Activated CD8-positive, alpha-beta T cell treated with anti-CD3 and anti-CD28 coated beads for 36 hours (primary cell): ENCODE data around the gene ZNF555. TPM values are rescaled to one million over a fixed set of nuclear protein-coding genes. Genes with fewer than 3 reads are reported as not detected.

Experiments used
- ATAC-seq: fragments of 200-7000 bp; cut with Tn5 transposase; one replicate; pipeline ENCODE4 v1.10.0; 2021; ENCODE audit warnings: mild to moderate bottlenecking, moderate library complexity
- CTCF ChIA-PET: fragments of 350-600 bp; sonication (Branson Sonifier 250); formaldehyde crosslinking; loops from one replicate; lab custom pipeline; 2021; ENCODE audit warnings: antibody characterized with exemption; lab: Charles Lee
- POLR2A ChIA-PET: fragments of 350-600 bp; sonication (Branson Sonifier 250); formaldehyde crosslinking; loops from one replicate; lab custom pipeline; 2021; ENCODE audit warnings: antibody characterized with exemption; lab: Charles Lee
- DNase-seq: peaks from one replicate; pipeline ENCODE4 v3.0.0-alpha.2; 2020
- H3K27ac Mint-ChIP-seq: one replicate; pipeline ENCODE4 v1.8.0; 2021; ENCODE audit warnings: mild to moderate bottlenecking, mixed read lengths
- H3K27me3 Mint-ChIP-seq: one replicate; pipeline ENCODE4 v1.8.0; 2021; ENCODE audit warnings: mixed read lengths
- H3K36me3 Mint-ChIP-seq: one replicate; pipeline ENCODE4 v1.8.0; 2021; ENCODE audit warnings: low read depth, mixed read lengths
- H3K4me1 Mint-ChIP-seq: one replicate; pipeline ENCODE4 v1.8.0; 2021; ENCODE audit warnings: low read depth, mixed read lengths
- H3K4me3 Mint-ChIP-seq: one replicate; pipeline ENCODE4 v1.8.0; 2021; ENCODE audit warnings: mild to moderate bottlenecking, moderate library complexity, mixed read lengths
- H3K9me3 Mint-ChIP-seq: one replicate; pipeline ENCODE4 v1.8.0; 2021; ENCODE audit warnings: mixed read lengths
- intact Hi-C: fragments of 100-400 bp; cut with micrococcal nuclease; formaldehyde crosslinking; loops from one replicate; pipeline ENCODE4 v1.10.0; 2022
- total RNA-seq, 2 experiments: library from RNA; stranded (reverse); gene quantifications; one replicate each; pipeline ENCODE4 v1.2.3, GENCODE V29; 2021
- TF ChIP-seq, protein P1 (sequence below): fragments of 200-600 bp; IDR thresholded peaks from one replicate; pipeline ENCODE4 v1.8.0; 2022; ENCODE audit warnings: antibody characterized with exemption, mild to moderate bottlenecking

The ZNF555 gene
- total RNA-seq, 2 experiments from 2014 or later: 1.5 to 2.1 TPM

DNA sequence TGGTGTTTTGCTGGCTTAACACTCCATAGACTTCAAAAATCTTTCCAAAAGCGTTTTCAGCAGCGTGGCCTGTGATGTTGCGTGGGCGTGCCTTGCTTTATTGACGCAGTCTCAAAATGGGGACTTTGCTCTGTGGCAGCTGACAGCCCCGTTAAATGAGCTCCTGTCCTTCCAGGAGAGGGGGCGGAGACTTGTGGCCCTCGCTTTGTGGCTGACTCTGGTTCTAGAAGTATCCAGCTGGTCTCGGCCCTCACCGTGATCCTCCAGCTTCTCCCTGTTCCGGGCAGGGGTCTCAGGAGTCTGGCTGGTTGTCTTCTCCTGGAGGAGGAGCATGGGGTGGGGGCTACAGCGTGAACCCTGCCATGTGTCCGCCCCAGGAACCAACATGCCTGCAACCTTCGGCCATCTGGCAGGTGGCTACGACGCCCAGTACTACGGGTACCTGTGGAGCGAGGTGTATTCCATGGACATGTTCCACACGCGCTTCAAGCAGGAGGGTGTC, 30.0 kb upstream of the ZNF555 start:
- no peaks in the 10 kb centered on the region for H3K27me3 Mint-ChIP-seq

DNA sequence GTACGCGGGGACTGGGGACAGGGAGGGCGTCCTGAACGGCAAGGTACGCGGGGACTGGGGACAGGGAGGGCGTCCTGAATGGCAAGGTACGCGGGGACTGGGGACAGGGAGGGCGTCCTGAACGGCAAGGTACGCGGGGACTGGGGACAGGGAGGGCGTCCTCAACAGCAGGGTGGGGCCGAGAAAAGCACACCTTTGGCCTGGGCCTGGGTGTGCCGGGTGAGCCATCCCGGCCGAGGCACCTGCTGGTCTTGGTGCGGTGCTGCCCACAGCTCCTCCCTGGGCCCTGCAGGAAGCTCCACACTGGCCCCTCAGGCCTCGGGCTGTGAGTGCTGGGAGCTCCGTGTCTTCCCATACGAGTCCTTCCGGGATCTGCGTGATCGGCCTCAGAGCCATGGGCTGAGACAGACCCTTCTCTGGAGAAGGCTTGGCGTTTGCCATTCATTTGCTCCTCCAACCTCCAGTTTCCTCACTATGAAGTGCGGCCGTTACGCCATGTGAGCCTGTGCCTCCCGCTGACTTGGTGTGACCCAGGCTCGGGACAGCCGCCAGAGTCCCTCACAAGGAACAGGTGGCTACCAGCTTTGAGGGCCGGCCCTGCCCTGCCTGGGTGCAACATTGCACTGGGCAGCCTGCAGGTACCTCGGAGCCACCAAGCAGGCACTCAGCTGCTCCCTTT, 29.4 kb upstream of the ZNF555 start:
- H3K4me1 Mint-ChIP-seq: no peaks in the 10 kb centered on the region
- ChIA-PET POLR2A (no interaction called here), CTCF (no interaction called here)
- TF ChIP-seq, protein P1, sequence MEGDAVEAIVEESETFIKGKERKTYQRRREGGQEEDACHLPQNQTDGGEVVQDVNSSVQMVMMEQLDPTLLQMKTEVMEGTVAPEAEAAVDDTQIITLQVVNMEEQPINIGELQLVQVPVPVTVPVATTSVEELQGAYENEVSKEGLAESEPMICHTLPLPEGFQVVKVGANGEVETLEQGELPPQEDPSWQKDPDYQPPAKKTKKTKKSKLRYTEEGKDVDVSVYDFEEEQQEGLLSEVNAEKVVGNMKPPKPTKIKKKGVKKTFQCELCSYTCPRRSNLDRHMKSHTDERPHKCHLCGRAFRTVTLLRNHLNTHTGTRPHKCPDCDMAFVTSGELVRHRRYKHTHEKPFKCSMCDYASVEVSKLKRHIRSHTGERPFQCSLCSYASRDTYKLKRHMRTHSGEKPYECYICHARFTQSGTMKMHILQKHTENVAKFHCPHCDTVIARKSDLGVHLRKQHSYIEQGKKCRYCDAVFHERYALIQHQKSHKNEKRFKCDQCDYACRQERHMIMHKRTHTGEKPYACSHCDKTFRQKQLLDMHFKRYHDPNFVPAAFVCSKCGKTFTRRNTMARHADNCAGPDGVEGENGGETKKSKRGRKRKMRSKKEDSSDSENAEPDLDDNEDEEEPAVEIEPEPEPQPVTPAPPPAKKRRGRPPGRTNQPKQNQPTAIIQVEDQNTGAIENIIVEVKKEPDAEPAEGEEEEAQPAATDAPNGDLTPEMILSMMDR: no peak
- H3K9me3 Mint-ChIP-seq: no peaks in the 10 kb centered on the region
- peaks cover 7% of the 10 kb centered on the region for H3K36me3 Mint-ChIP-seq
- no peaks in the 10 kb centered on the region for H3K27me3 Mint-ChIP-seq
- H3K27ac Mint-ChIP-seq: no peak overlapping the region
- intact Hi-C loops: no loop called here
- DNase-seq (no peak), ATAC-seq (no peak)
- H3K4me3 Mint-ChIP-seq: no peak overlapping the region

More for the DNA sequence above, 30.0 kb upstream of the ZNF555 start:
- H3K36me3 Mint-ChIP-seq: peaks cover 7% of the 10 kb centered on the region
- no peaks in the 10 kb centered on the region for H3K9me3 Mint-ChIP-seq
- ChIA-PET CTCF (interaction anchor here (0.7 kb wide), 1 partner anchor 163 kb away, joined by 3 read pairs; no protein-coding TSS in a partner anchor), POLR2A (interaction anchor here (1.5 kb wide), 2 partner anchors 10 to 43 kb away, joined by 3 to 4 read pairs; no protein-coding TSS in a partner anchor)
- no peak for ATAC-seq
- no peak overlapping the region for H3K4me3 Mint-ChIP-seq
- H3K27ac Mint-ChIP-seq: no peak overlapping the region
- H3K4me1 Mint-ChIP-seq: no peaks in the 10 kb centered on the region
- no peak for DNase-seq
- intact Hi-C loops: no loop called here
- TF ChIP-seq, protein P1: no peak

DNA sequence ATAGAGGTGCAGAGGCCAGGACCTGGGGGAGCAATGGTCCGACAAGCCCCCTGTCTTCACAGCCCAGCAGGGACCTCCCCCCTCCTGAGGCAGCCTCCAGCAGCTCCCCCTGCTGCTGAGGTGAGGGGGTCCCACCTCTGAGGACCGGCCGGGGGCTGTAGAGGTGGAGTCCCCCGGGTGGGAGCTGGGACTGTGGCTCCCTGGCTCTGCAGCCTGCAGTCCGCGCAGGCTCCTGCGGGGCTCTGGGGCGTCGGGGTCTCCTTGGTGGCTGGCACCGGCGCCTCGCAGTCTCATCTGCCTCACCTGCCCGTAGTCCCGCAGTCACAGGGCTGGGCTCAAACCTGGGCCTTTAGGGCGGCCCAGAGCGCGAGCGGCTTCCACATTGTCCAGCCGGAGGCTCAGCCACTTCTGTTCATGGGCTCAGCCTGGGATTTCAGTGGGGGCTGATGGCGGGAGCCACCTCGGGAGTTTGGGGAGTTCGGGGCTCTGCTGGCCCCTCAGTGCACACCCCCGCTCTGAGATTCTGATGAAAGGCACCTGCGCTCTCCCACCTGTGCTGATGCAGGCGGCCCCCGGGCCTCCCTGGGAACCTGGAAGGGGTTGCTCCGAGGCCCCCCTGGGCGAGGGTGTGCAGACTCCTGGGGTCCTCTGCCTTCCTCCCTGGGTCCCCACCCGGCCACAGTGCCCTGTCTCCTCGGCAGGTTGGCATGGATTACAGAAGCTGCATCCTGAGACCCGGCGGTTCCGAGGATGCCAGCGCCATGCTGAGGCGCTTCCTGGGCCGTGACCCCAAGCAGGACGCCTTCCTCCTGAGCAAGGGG, 28.7 kb upstream of the ZNF555 start:
- TF ChIP-seq, protein P1: no peak
- no peak for DNase-seq
- Mint-ChIP-seq H3K27ac (no peak overlapping the region), H3K9me3 (no peaks in the 10 kb centered on the region), H3K27me3 (no peaks in the 10 kb centered on the region), H3K36me3 (peaks cover 7% of the 10 kb centered on the region), H3K4me3 (no peak overlapping the region), H3K4me1 (no peaks in the 10 kb centered on the region)
- ChIA-PET POLR2A (no interaction called here), CTCF (no interaction called here)
- intact Hi-C loops: no loop called here
- no peak for ATAC-seq

DNA sequence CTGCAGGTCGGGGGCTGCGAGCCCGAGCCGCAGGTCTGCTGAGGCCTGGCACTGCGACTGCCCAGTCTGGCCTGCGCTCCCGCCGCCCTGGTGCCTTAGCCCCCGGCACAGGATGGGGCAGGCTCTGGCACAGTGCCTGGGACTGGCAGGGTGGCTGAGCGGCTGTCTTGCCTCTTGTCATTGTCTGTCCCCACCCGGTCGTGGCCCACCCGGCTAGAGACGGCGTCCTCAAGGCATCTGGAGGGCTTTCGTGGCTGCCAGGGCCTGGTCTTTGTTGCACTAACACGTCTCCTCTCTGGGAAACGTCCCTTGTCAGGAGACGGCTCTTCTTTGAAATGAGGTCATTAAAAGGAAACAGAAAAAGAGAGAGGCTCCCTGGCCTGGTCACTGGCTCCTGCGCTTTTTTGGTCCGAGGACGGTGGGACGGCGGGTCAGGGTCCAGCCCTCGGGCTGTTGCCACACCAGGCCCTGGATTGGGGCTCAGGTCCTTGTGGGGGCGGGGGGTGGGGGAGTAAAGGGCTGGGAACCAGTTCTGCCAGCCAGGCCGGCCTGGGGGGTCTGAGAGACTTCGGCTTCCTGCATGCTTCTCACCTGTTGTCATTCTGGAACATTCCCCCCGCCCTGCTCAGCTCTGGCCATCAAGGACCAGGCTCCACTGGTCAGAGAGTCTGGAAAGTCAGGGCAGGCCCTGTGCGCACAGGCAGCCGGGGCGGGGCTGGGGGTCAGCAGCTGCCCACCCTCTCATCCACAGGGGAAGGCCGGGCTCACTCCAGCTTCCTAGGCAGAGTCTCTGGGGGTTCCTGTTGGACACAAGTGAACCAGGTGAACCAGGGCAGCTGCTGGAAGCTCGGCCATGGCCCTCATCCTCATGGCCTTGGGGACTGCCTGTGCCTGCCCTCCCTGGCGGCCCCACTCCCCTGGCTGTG, 27.8 kb upstream of the ZNF555 start:
- ATAC-seq (no peak), DNase-seq (no peak)
- POLR2A ChIA-PET: interaction anchor here (0.7 kb wide), 1 partner anchor 596 kb away, joined by 3 read pairs; no protein-coding TSS in a partner anchor
- TF ChIP-seq, protein P1: no peak
- no peaks in the 10 kb centered on the region for H3K4me1 Mint-ChIP-seq
- no peaks in the 10 kb centered on the region for H3K9me3 Mint-ChIP-seq
- intact Hi-C loops: no loop called here
- no peak overlapping the region for H3K4me3 Mint-ChIP-seq
- no peak overlapping the region for H3K27ac Mint-ChIP-seq
- peaks cover 7% of the 10 kb centered on the region for H3K36me3 Mint-ChIP-seq
- no peaks in the 10 kb centered on the region for H3K27me3 Mint-ChIP-seq
- CTCF ChIA-PET: no interaction called here
